Gastroesophageal sphincter (tissue), 3 donors: ENCODE results near the gene RRBP1.

Source experiments
- CTCF ChIP-seq, 4 experiments: fragments of 200-600 bp in 2 of 4; fragments of 450-650 bp in 2 of 4; sonication (generic) in 1 of 4; IDR thresholded peaks; one replicate each; pipeline ENCODE4 v1.5.1; 2017 to 2019; ENCODE audit warnings: antibody characterized with exemption in 4 of 4, mild to moderate bottlenecking in 2 of 4, moderate library complexity in 2 of 4
- EP300 ChIP-seq: sonication (generic); formaldehyde crosslinking; IDR thresholded peaks from one replicate; pipeline ENCODE4 v1.6.1; 2017; ENCODE audit warnings: antibody characterized with exemption, mild to moderate bottlenecking
- POLR2A ChIP-seq, 2 donors: fragments of 450-650 bp; IDR thresholded peaks; one replicate each; pipeline ENCODE4 v1.6.1; 2017; ENCODE audit warnings: antibody characterized with exemption in 2 of 2, mild to moderate bottlenecking in 2 of 2, moderate library complexity in 1 of 2

- TF ChIP-seq CTCF (IDR thresholded peaks at IDR 0.05) (no peak), POLR2A (IDR thresholded peaks at IDR 0.05) (no peak), EP300 (no peak)
Observed at GRCh38 chr20:17708675-17709360, 26.8 kb upstream of the RRBP1 start.
